HepG2 (cell line): Measurements from ENCODE around the gene GPRC5B. TPM values are rescaled to one million over a fixed set of nuclear protein-coding genes. Genes with fewer than 3 reads are reported as not detected.
A peak's percentile ranks its signal among the peaks of the same experiment; 100 is the strongest.

Experiments used
- ATAC-seq: fragments of 200-7000 bp; cut with Tn5 transposase; 3 replicates; pipeline ENCODE4 v1.9.1; 2020; ENCODE audit warnings: mild to moderate bottlenecking, moderate library complexity
- BruUV-seq: library from RNA; stranded (reverse); fragments of 400-500 nt; replicated peaks from 2 replicates; lab custom pipeline; 2021; lab: Mats Ljungman, UMichigan
- CTCF ChIA-PET: fragments of 300-600 bp; formaldehyde crosslinking; extraction: SDS; loops from one replicate; lab custom pipeline; 2021; ENCODE audit warnings: low total read pairs, inconsistent platforms, low intra/inter-chr PET ratio; lab: Yijun Ruan, JAX
- POLR2A ChIA-PET: fragments of 350-600 bp; sonication (Branson Sonifier 250); formaldehyde crosslinking; loops from one replicate; lab custom pipeline; 2020; ENCODE audit warnings: antibody characterized with exemption, inconsistent platforms; lab: Yijun Ruan, JAX
- DNase-seq: peaks from one replicate; pipeline ENCODE4 v3.0.0-alpha.2; 2015; ENCODE audit warnings: low spot score
- FAIRE-seq: peaks from 3 replicates; lab custom pipeline; 2011; peaks lifted over from hg19 to GRCh38; lab: Jason Lieb, UNC
- H2AFZ ChIP-seq: one replicate; pipeline ENCODE4 v1.6.1; 2011; ENCODE audit warnings: low read length, inconsistent platforms
- H3K27ac ChIP-seq: fragments of 300-600 bp; 3 replicates; pipeline ENCODE4 v1.8.0; 2011; ENCODE audit warnings: mixed run types, mild to moderate bottlenecking, mixed read lengths, low read length, inconsistent platforms; ENCODE audit not compliant: insufficient read depth; ENCODE audit errors: extremely low read length
- H3K27me3 ChIP-seq, 2 experiments: fragments of 200-600 bp in 1 of 2; 2 replicates in 1 of 2; 3 replicates in 1 of 2; pipeline versions ENCODE4 v1.6.0 to v1.8.0; 2011; ENCODE audit warnings: low read length in 2 of 2, mild to moderate bottlenecking in 2 of 2, moderate library complexity in 2 of 2, inconsistent platforms in 1 of 2; ENCODE audit not compliant: insufficient read depth in 2 of 2, control insufficient read depth in 1 of 2
- H3K36me3 ChIP-seq, 2 experiments: fragments of 200-600 bp in 1 of 2; replicated peaks in 1 of 2; 2 replicates in 1 of 2; 3 replicates in 1 of 2; pipeline versions ENCODE4 v1.5.1 to v1.8.0; 2011; ENCODE audit warnings: low read length in 2 of 2, inconsistent platforms in 1 of 2; ENCODE audit not compliant: insufficient read depth in 2 of 2, control insufficient read depth in 1 of 2
- H3K4me1 ChIP-seq: 2 replicates; pipeline ENCODE4 v1.5.1; 2012; ENCODE audit warnings: low read length, inconsistent platforms; ENCODE audit not compliant: insufficient read depth
- H3K4me2 ChIP-seq: 2 replicates; pipeline ENCODE4 v1.6.0; 2011; ENCODE audit warnings: low read depth, low read length, inconsistent platforms
- H3K4me3 ChIP-seq, 3 experiments: fragments of 200-600 bp in 1 of 3; sonication (generic), shearing (Covaris generic) in 1 of 3; replicated peaks in 1 of 3; 2 replicates each; pipeline ENCODE4 v1.5.1; 2011 to 2016; ENCODE audit warnings: low read length in 3 of 3, inconsistent platforms in 2 of 3, low read depth in 2 of 3, mild to moderate bottlenecking in 2 of 3, control low read depth in 1 of 3, mixed read lengths in 1 of 3; ENCODE audit not compliant: insufficient read depth in 1 of 3
- H3K79me2 ChIP-seq: one replicate; pipeline ENCODE4 v1.6.1; 2011; ENCODE audit warnings: low read length, inconsistent platforms; ENCODE audit not compliant: insufficient read depth
- H3K9ac ChIP-seq: 2 replicates; pipeline ENCODE4 v1.6.0; 2011; ENCODE audit warnings: mild to moderate bottlenecking, low read depth, low read length, inconsistent platforms; ENCODE audit not compliant: insufficient read depth
- H3K9me3 ChIP-seq: 2 replicates; pipeline ENCODE4 v1.5.1; 2012; ENCODE audit warnings: mild to moderate bottlenecking, low read length
- H4K20me1 ChIP-seq: 2 replicates; pipeline ENCODE4 v1.6.0; 2011; ENCODE audit warnings: inconsistent platforms, mild to moderate bottlenecking, low read length, moderate library complexity; ENCODE audit not compliant: insufficient read depth
- KLF13 ChIP-seq: sonication (generic); formaldehyde crosslinking; IDR thresholded peaks from 2 replicates; pipeline ENCODE4 v1.4.0; 2020; ENCODE audit warnings: mild to moderate bottlenecking, missing genetic modification reagents
- TAF1 ChIP-seq: sonication (generic); formaldehyde crosslinking; IDR thresholded peaks from 2 replicates; pipeline ENCODE4 v1.4.0; 2020; ENCODE audit warnings: missing genetic modification reagents
- ZBTB20 ChIP-seq: sonication (generic); formaldehyde crosslinking; IDR thresholded peaks from 2 replicates; pipeline ENCODE4 v1.8.1; 2023; ENCODE audit warnings: missing genetic modification reagents, low read depth, mild to moderate bottlenecking, borderline replicate concordance
- ZNF24 ChIP-seq: fragments of 450-650 bp; IDR thresholded peaks from 2 replicates; pipeline ENCODE4 v1.6.1; 2017; ENCODE audit warnings: antibody characterized with exemption, mild to moderate bottlenecking
- ZNF552 ChIP-seq: sonication (generic); formaldehyde crosslinking; IDR thresholded peaks from 2 replicates; pipeline ENCODE4 v1.9.0; 2022; ENCODE audit warnings: missing genetic modification reagents, mild to moderate bottlenecking, borderline replicate concordance
- ZNF562 ChIP-seq: sonication (generic); formaldehyde crosslinking; IDR thresholded peaks from 2 replicates; pipeline ENCODE4 v1.8.0; 2022; ENCODE audit warnings: missing genetic modification reagents, borderline replicate concordance
- ZNF780A ChIP-seq: sonication (generic); formaldehyde crosslinking; IDR thresholded peaks from 2 replicates; pipeline ENCODE4 v1.8.0; 2022; ENCODE audit warnings: mild to moderate bottlenecking, missing genetic modification reagents, moderate library complexity
- WGBS: methylation state at CpG from one replicate; pipeline ENCODE4 v1.1.6; 2017; ENCODE audit warnings: low lambda C conversion rate; 5-methylcytosine and 5-hydroxymethylcytosine counted together
- in situ Hi-C: cut with HindIII; loops from 2 replicates; pipeline ENCODE4 v1.10.0; 2017; ENCODE audit warnings: low pct_unique_long_range_greater_than_20kb; ENCODE audit not compliant: extremely low pct_ligation_motif_present
- intact Hi-C: fragments of 100-400 bp; cut with micrococcal nuclease; formaldehyde crosslinking; loops from one replicate; pipeline ENCODE4 v1.10.0; 2022; ENCODE audit not compliant: unreplicated experiment
- polyA plus RNA-seq, 8 experiments: library from polyadenylated mRNA; depleted of rRNA in 3 of 8; stranded (reverse) in 7 of 8; unstranded in 1 of 8; fragments of >200 nt; fragmentation: Illumina TruSeq in 4 of 8; extraction: Trizol in 4 of 8; gene quantifications; 2 replicates each; pipeline versions ENCODE4 v1.2.1 to v1.2.3, GENCODE V29; 2011 to 2016; ENCODE audit warnings: low read depth in 4 of 8, missing spikeins in 1 of 8, mixed read lengths in 1 of 8; ENCODE audit not compliant: insufficient read depth in 1 of 8
- total RNA-seq, 5 experiments: library from RNA; depleted of rRNA; stranded (reverse); fragments of >200 nt; fragmentation: Illumina TruSeq; extraction: Trizol; gene quantifications; 2 replicates each; pipeline ENCODE4 v1.2.3, GENCODE V29; 2016; ENCODE audit warnings: low read depth in 1 of 5
- TF ChIP-seq, protein P1 (sequence below): sonication (generic); formaldehyde crosslinking; IDR thresholded peaks from 2 replicates; pipeline ENCODE4 v1.4.0; 2020; ENCODE audit warnings: missing genetic modification reagents

The GPRC5B gene
- total and polyA plus RNA-seq, 2 of the 13 experiments (the other 11 are each of a cell fraction or from before 2014, with no cell fraction given), result 0.46 to 0.53 TPM

DNA sequence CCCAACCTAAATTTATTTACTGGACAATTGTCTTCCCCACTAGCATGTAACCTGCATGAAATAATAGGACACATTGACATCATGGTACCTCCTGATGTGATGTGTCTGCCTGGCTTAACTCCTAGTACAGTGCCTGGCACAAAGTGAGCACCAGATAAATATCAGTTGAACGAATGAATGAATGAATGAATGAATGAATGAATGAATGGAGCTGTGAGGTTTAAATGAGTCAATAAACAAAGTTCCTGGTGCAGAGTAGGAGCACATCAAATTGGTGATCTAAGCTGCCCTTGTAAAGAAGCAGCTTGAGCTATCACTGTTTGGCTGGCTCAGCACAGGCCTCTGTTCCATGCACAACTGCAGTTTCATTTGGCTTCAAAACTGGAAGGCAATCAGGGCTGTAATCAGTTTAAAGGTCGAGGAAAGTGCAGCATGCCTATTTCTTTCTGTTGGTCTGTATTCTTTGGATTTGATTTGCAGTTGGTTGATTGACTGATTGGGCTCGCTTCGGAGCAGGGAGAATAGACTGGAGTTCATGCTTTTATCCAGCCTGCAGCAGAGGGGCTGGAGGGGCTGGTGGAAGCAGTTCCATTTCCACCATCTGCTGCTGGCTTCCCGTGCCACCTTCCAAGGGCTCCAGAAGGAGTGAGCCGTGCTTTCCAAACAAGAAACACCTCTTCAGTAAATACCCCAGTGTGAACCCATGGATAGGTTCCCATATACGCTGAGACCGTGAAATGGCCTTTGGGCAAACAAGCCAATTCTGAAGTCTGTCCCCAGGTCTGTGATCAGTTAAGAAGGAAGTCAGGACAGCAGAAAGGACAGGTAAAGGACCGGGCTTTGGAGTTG, 54.6 kb downstream of the GPRC5B start:
- no peak overlapping the region for H3K4me3 ChIP-seq
- in situ Hi-C loops, result no loop called here
- BruUV-seq, result no TSS peak
- H3K9me3 ChIP-seq, result no peaks in the 10 kb centered on the region
- no peaks in the 10 kb centered on the region for H4K20me1 ChIP-seq
- ChIA-PET POLR2A (no interaction called here), CTCF (no interaction called here)
- H3K36me3 ChIP-seq, result no peaks in the 10 kb centered on the region
- H3K4me2 ChIP-seq, result no peak overlapping the region
- H3K9ac ChIP-seq, result no peak overlapping the region
- H3K79me2 ChIP-seq, result no peaks in the 10 kb centered on the region
- FAIRE-seq (no peak), DNase-seq (no peak), ATAC-seq (no peak)
- no peak overlapping the region for H2AFZ ChIP-seq
- no peak overlapping the region for H3K27ac ChIP-seq
- TF ChIP-seq ZBTB20 (CRISPR knock-in tag), result no peak
- TF ChIP-seq ZNF24, result peak; percentile 80
- TF ChIP-seq ZNF552 (CRISPR knock-in tag), result no peak
- no peak for TF ChIP-seq KLF13 (CRISPR knock-in tag)
- 0 out of 2 replicates have a peak, but pooled peaks have one; percentile 17 for TF ChIP-seq TAF1 (CRISPR knock-in tag)
- 71% methylated on average over 9 of the region's 9 CpGs for WGBS
- H3K4me1 ChIP-seq, result no peaks in the 10 kb centered on the region
- intact Hi-C loops, result no loop called here
- no peaks in the 10 kb centered on the region for H3K27me3 ChIP-seq

DNA sequence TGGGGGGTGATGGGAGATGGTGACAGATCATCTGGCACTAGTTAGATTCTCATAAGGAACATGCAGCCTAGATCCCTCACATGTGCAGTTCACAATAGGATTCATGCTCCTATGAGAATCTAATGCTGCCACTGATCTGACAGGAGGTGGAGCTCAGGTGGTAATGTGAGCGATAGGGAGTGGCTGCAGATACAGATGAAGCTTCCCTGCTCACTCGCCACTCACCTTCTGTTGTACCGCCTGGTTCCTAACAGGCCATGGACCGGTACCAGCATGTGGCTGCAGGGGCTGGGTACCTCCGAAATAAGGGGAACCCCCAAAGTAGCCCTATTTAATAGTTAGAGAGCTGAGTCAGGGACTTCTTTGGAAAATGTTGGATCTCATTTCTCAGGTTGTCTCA, 60.4 kb downstream of the GPRC5B start:
- Histone ChIP-seq H2AFZ (no peak overlapping the region), H3K79me2 (no peaks in the 10 kb centered on the region), H3K27ac (no peak overlapping the region), H4K20me1 (no peaks in the 10 kb centered on the region), H3K9ac (no peak overlapping the region), H3K9me3 (no peaks in the 10 kb centered on the region), H3K4me3 (no peak overlapping the region), H3K4me1 (0 out of 2 replicates have a peak, but pooled peaks cover 5% of the 10 kb centered on the region), H3K27me3 (no peaks in the 10 kb centered on the region), H3K36me3 (no peaks in the 10 kb centered on the region), H3K4me2 (no peak overlapping the region)
- intact Hi-C loops, result no loop called here
- FAIRE-seq (no peak), ATAC-seq (no peak), DNase-seq (no peak)
- 76% methylated on average over 5 of the region's 5 CpGs for WGBS
- CTCF ChIA-PET, result no interaction called here
- in situ Hi-C loops, result no loop called here
- BruUV-seq, result no TSS peak
- POLR2A ChIA-PET, result no interaction called here
- TF ChIP-seq ZNF780A (CRISPR knock-in tag), result no peak
- TF ChIP-seq, protein P1, sequence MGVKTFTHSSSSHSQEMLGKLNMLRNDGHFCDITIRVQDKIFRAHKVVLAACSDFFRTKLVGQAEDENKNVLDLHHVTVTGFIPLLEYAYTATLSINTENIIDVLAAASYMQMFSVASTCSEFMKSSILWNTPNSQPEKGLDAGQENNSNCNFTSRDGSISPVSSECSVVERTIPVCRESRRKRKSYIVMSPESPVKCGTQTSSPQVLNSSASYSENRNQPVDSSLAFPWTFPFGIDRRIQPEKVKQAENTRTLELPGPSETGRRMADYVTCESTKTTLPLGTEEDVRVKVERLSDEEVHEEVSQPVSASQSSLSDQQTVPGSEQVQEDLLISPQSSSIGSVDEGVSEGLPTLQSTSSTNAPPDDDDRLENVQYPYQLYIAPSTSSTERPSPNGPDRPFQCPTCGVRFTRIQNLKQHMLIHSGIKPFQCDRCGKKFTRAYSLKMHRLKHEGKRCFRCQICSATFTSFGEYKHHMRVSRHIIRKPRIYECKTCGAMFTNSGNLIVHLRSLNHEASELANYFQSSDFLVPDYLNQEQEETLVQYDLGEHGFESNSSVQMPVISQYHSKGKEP, result no peak
- TF ChIP-seq ZNF562 (CRISPR knock-in tag), result no peak
